HG03064 (cell line): ENCODE measurements around the gene RPIA.
"Not testable (repeated sequence)": the region's sequence is repeated elsewhere in the genome, so short reads cannot be mapped to it uniquely, and the experiment has no call there.

Experiments used
- ATAC-seq: cut with Tn5 transposase; IDR thresholded peaks from one replicate; pipeline ENCODE4 v1.9.1; 2021; ENCODE audit warnings: low read depth; ENCODE audit not compliant: unreplicated experiment

The RPIA gene

GRCh38 chr2:88729061-88729745 lies 37.7 kb downstream of the RPIA start:
- ATAC-seq: no peak

- ATAC-seq: no peak
Measured at GRCh38 chr2:88733155-88733902, 41.9 kb downstream of the RPIA start.

DNA sequence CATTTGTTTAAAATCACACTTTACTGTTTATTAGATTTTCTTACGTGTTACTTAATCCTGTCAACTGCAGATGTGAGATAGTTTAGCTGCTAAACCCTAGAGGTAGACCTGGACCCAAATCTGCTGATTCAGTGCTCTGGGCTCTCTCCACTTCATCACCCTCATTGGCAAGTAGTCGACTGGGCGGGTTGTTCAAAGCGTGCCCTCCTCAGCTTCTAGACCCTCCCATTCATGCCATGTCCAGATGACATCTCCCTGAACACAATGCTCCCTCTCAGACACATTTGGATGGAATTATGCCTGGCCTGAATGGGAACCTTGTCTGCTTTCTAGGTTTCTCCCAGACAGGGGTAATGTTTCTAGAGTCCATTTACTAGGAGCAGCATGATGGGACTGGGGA lies 43.7 kb downstream of the RPIA start:
- ATAC-seq: no peak

- no peak for ATAC-seq
Measured at GRCh38 chr2:88735853-88736252, 44.4 kb downstream of the RPIA start.

DNA sequence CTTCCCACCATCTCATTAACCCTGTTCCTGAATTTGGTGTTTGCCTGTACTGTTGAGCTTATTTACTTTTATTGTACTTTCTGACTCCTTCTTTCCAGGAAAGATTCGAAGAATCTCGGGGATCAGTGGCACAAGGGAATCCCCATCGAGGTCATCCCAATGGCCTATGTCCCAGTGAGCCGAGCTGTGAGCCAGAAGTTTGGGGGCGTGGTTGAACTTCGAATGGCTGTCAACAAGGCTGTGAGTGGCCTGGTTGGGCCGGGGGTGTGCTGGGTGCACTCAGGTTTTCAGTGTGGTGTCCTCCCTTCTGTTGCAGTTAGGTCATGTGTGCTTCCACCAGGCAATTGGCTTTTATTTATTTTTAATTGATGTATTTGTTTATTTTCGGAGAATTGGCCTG lies 45.0 kb downstream of the RPIA start:
- no peak for ATAC-seq

GRCh38 chr2:88737385-88737784 lies 45.9 kb downstream of the RPIA start:
- no peak for ATAC-seq

DNA sequence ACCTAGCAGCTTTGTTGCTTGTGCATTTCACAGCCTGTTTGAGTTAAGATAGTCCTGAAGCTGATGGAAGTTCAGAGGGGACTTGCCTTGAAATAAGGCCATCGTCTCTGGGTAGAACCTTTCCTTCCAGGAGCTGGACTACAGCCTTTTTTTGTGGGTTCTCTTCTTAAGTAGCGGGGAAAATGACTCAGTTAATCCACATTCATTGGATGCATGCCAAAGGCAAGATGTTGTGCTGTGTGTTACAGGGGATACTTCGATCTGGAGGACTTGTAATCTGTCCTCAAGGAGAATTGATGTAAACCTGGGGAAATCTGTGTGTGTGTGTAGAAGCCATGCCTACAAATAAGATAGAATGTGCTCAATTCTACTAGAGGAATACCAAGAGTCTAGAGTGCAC lies 46.8 kb downstream of the RPIA start:
- no peak for ATAC-seq

DNA sequence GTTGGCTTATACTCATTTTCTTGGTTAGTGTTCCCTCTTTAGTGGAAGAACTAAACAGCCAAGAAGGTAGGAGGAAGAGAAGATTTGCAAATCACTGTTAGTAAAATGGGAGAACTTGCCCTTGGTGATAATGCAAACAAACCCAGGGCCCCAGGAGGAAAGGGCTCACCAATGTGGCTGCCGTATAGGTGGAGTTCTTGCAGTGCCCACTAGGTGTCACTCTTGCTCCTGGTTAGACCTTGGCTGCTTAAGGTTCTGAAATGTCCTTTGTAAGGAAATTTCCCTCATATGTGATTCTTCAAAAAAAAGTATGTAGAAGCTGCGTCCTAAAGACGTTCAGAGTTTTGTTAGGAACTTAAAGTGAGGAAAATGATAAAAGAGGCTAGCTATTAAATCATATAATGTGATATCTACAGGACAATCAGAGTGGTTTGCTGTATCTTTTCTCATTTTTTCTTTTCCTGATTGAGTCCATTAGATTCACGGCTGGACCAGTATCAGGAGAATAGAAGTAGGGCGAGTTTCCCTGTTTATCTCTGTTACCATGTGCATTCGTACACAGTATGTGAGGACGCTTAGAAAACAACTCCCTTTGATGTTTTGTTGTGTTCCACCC lies 48.6 kb downstream of the RPIA start:
- ATAC-seq: no peak

- no peak for ATAC-seq
Measured at GRCh38 chr2:88746929-88747490, 55.5 kb downstream of the RPIA start.

DNA sequence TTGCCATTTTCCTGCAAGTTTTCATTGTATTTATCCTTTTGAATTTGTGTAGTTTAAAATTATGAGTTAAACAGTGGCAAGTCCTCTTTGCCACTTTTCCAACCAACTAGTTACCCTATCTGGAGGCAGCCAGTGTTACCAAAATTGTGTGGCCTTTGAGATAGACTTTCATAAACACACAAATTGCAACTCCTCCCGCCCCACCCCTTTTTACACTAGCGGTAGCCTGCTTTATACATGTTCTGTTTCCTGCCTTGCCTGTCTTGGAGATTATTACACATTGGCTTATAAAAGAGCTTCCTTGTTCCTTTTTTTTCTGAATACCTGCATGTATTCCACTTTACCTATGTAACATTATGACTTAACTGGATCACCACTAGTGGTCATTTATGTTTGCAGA lies 56.5 kb downstream of the RPIA start:
- ATAC-seq: no peak

- ATAC-seq: no peak
Measured at GRCh38 chr2:88751768-88752167, 60.3 kb downstream of the RPIA start.

DNA sequence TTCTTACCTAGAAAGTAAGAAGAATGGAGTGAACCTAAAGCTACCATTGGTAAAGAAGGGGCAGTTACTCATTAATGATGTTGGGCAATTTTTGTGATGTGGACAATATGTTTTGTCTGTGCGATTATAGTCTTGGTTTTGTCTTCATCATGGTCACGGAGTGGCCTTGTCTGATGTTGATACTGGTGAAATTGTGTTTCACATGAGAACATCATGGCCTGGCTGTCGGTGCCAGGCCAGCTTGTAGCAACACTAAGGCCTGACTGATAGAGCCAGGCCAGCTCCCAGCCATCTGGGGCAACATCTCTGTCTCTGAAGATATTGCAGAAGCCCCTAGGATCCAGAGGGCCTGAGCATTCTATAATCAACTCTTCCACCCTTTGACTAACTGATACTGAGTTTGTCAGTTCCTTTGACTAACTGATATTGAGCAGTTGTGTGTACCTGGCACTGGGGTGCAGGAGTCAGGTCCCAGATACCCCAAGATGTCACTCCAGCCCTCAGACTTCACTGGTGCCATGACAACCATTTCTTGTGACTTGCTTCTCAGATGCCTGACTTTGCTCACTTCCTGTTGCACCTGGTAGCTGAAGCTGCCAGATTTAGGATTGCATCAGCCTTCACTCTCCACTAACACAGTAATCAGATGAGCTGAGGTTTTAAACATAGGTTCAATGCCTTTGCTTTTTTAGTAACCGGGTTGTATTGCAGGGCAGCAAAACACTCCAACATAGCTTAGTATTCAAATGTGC lies 62.5 kb downstream of the RPIA start:
- ATAC-seq: peak; percentile 89

- peak; percentile 57 for ATAC-seq
Measured at GRCh38 chr2:88754585-88755320, 63.3 kb downstream of the RPIA start.

- ATAC-seq: no peak
Measured at GRCh38 chr2:88755836-88756235, 64.4 kb downstream of the RPIA start.

- ATAC-seq: no peak
Measured at GRCh38 chr2:88757025-88757424, 65.6 kb downstream of the RPIA start.

- not testable (repeated sequence) for ATAC-seq
Measured at GRCh38 chr2:88758702-88759101, 67.2 kb downstream of the RPIA start.

DNA sequence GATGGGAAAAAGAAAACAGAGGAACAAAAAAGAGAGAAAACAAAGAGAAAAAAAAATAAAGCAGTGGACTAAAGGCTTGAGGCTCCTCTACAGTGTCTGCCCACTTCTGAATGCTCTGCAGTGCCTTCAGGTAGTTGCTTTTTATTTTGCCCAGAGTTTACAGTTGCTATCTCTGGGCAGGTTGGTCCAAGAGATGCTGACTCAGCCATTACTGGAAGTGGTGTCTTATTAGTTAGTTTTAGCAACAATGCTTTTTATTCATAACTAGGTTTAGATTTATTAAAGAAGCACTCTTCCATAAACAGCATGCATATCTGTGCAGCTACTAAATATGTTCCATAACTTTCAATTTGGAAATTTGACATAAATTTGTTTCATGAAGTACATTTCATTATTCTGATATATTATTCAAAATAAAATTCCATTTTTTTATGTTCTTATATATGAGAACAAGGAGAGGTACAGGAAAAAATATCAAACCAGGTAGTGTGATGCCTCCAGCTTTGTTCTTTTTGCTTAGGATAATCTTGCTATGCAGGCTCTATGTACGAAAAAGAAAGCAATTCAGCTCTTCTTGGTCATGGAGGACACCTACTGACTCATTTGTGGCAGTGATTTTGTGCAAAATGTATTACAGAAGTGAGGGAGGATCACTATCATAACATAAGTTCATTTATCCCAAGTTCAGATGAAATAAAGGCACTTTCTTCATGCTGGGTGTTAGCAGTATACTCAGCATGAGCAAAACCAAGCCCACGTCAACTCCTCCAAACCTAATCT lies 69.5 kb downstream of the RPIA start:
- no peak for ATAC-seq

- ATAC-seq: no peak
Measured at GRCh38 chr2:88764141-88764849, 72.8 kb downstream of the RPIA start.

DNA sequence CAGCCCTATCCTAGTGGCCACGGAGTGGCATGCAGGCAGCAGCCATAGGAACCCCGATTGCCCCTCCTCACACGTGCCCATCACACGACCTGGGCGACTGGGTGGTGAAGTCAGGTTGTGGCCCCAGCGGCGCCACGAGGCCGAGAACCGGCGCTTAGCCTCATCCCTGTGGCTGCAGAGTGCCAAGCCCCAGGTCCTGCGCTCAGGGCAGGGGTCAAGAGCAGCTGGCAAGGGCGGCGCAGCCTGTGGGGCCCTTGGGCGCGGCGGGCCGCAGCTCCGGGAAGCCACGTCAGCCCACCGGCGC lies 73.3 kb downstream of the RPIA start:
- no peak for ATAC-seq
